Right lobe of liver (tissue), 4 donors: ENCODE data around the gene SNRPA1.

Source experiments
- POLR2A ChIP-seq: fragments of 450-650 bp; IDR thresholded peaks from one replicate; pipeline ENCODE4 v1.6.1; 2017; ENCODE audit warnings: antibody characterized with exemption, mild to moderate bottlenecking
- TF ChIP-seq, protein P1 (sequence below), 4 donors: fragments of 200-600 bp in 3 of 4; fragments of 450-650 bp in 1 of 4; IDR thresholded peaks; one replicate each; pipeline versions ENCODE4 v1.5.1 to v1.8.0; 2016 to 2022; ENCODE audit warnings: antibody characterized with exemption in 4 of 4, mild to moderate bottlenecking in 2 of 4
- donor health status: DM: no; HTN: no; CAD: no.
- donor health status: DM: no; HTN: no; CAD: no.
- donor health status: DM: no; HTN: yes; CAD: no.

DNA sequence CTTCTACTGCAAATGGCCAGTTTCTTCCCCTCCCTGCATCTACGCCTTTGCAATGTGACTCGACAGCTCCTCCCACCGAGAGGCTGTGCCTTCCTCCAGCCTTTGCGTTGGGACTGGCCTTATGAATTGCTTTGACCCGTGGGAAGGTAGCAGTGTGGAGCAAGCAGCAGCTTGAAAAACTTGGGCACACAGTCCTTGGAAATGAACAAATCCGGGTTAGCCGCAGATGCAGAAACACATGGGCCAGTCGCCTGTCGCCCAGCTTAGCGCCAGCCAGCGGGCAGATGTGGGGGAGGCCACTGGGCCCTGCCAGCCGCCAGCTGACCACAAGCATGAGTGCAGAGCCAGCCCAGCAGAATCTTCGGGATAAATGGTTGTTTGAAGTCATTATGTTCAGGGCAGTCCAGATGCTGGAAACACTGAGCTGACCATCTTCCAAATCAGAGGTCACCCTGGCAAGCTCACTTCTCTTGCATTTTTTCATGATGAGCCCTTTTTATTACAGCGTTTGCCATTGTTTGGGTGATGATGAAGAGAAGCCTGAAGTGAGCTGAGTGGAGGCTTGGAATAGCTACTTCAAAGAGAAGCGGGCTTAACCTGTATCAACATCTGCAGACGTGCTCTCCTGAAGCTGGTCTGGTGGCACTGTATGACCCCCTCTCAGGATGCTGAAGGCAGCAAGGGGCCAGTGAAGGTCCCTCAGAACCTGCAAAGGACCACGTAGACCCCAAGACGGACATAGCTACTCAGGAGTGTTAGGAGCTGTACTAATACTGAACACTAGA is 27.5 kb downstream of the SNRPA1 start:
- no peak for TF ChIP-seq POLR2A
- TF ChIP-seq, protein P1, sequence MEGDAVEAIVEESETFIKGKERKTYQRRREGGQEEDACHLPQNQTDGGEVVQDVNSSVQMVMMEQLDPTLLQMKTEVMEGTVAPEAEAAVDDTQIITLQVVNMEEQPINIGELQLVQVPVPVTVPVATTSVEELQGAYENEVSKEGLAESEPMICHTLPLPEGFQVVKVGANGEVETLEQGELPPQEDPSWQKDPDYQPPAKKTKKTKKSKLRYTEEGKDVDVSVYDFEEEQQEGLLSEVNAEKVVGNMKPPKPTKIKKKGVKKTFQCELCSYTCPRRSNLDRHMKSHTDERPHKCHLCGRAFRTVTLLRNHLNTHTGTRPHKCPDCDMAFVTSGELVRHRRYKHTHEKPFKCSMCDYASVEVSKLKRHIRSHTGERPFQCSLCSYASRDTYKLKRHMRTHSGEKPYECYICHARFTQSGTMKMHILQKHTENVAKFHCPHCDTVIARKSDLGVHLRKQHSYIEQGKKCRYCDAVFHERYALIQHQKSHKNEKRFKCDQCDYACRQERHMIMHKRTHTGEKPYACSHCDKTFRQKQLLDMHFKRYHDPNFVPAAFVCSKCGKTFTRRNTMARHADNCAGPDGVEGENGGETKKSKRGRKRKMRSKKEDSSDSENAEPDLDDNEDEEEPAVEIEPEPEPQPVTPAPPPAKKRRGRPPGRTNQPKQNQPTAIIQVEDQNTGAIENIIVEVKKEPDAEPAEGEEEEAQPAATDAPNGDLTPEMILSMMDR (IDR thresholded peaks at IDR 0.05): no peak
